ENCODE data around the gene GPATCH8. TPM values are rescaled to one million over a fixed set of nuclear protein-coding genes. Genes with fewer than 3 reads are reported as not detected.
A peak's percentile ranks its signal among the peaks of the same experiment; 100 is the strongest.

The GPATCH8 gene
- total and polyA plus RNA-seq, 7 experiments from 2014 or later: 40.2 to 88.5 (median 67.6) TPM

- no peaks in the 10 kb centered on the region for H3K36me3 Mint-ChIP-seq
- Histone ChIP-seq H3K27ac (ENCODE audit: low read depth, low read length) (no peak overlapping the region), H3K4me1 (ENCODE audit: control insufficient read depth in 2 of 2, insufficient read depth in 2 of 2, low read length in 2 of 2) (no peaks in the 10 kb centered on the region), H3K27me3 (ENCODE audit: control insufficient read depth in 2 of 2, insufficient read depth in 2 of 2, low read length in 2 of 2) (no peaks in the 10 kb centered on the region), H3K36me3 (ENCODE audit: control insufficient read depth in 2 of 3, insufficient read depth in 3 of 3, low read length in 3 of 3) (no peaks in the 10 kb centered on the region), H3K4me3 (ENCODE audit: low read length) (peak overlapping the region; percentile 62), H3K9me3 (ENCODE audit: control insufficient read depth in 2 of 3, low read length in 3 of 3) (no peaks in the 10 kb centered on the region)
- no peaks in the 10 kb centered on the region for H3K9me3 Mint-ChIP-seq
- intact Hi-C loops (cut with micrococcal nuclease): loop anchor here in 1 of 2 donors (1.0 kb wide), 3 partner anchors 9 to 22 kb away; partner anchors contain the start of gene GRN
- peak overlapping the region in 2 of 9 donors; percentile 49 to 71 for H3K27ac Mint-ChIP-seq
- DNase-seq: peak in 5 of 9 donors; percentile 10 to 39 (median 22)
- ChIA-PET CTCF (interaction anchor here (1.0 to 1.6 kb wide), 5 partner anchors 8 to 32 kb away, joined by 3 to 9 read pairs (median 4); partner anchors contain the start of gene GRN), POLR2A (interaction anchor here (1.0 kb wide), 1 partner anchor 10 kb away, joined by 3 read pairs; no protein-coding TSS in a partner anchor)
- peaks cover 6 to 13% (median 8%) of the 10 kb centered on the region in 7 donors for H3K4me1 Mint-ChIP-seq
- H3K4me3 Mint-ChIP-seq: peak overlapping the region; percentile 63 to 82 (median 75)
- peak; percentile 33 for ATAC-seq
- peaks cover 0 to 65% (median 25%) of the 10 kb centered on the region in 5 donors for H3K27me3 Mint-ChIP-seq
Measured at GRCh38 chr17:44362949-44363612, 140.1 kb downstream of the GPATCH8 start.

GRCh38 chr17:44362459-44362948 is 140.7 kb downstream of the GPATCH8 start:
- intact Hi-C loops (cut with micrococcal nuclease): no loop called here
- Histone ChIP-seq H3K9me3 (ENCODE audit: control insufficient read depth in 2 of 3, low read length in 3 of 3) (no peaks in the 10 kb centered on the region), H3K36me3 (ENCODE audit: control insufficient read depth in 2 of 3, insufficient read depth in 3 of 3, low read length in 3 of 3) (no peaks in the 10 kb centered on the region), H3K4me3 (ENCODE audit: low read length) (no peak overlapping the region), H3K27ac (ENCODE audit: low read depth, low read length) (no peak overlapping the region), H3K27me3 (ENCODE audit: control insufficient read depth in 2 of 2, insufficient read depth in 2 of 2, low read length in 2 of 2) (no peaks in the 10 kb centered on the region), H3K4me1 (ENCODE audit: control insufficient read depth in 2 of 2, insufficient read depth in 2 of 2, low read length in 2 of 2) (no peaks in the 10 kb centered on the region)
- DNase-seq (no peak), ATAC-seq (no peak)
- ChIA-PET POLR2A (interaction anchor here (0.9 kb wide), 1 partner anchor 176 kb away, joined by 4 read pairs; the partner anchor contains the start of gene TMUB2), CTCF (interaction anchor here (1.1 to 1.3 kb wide), 2 partner anchors 10 kb away, joined by 3 to 4 read pairs; no protein-coding TSS in a partner anchor)
- H3K27me3 Mint-ChIP-seq: peaks cover 0 to 65% (median 21%) of the 10 kb centered on the region in 5 donors
- H3K36me3 Mint-ChIP-seq: no peaks in the 10 kb centered on the region
- peaks cover 6 to 13% (median 8%) of the 10 kb centered on the region in 7 donors for H3K4me1 Mint-ChIP-seq
- no peak overlapping the region for H3K27ac Mint-ChIP-seq
- peak overlapping the region in 5 of 10 donors; percentile 33 to 80 (median 59) for H3K4me3 Mint-ChIP-seq
- H3K9me3 Mint-ChIP-seq: no peaks in the 10 kb centered on the region

DNA sequence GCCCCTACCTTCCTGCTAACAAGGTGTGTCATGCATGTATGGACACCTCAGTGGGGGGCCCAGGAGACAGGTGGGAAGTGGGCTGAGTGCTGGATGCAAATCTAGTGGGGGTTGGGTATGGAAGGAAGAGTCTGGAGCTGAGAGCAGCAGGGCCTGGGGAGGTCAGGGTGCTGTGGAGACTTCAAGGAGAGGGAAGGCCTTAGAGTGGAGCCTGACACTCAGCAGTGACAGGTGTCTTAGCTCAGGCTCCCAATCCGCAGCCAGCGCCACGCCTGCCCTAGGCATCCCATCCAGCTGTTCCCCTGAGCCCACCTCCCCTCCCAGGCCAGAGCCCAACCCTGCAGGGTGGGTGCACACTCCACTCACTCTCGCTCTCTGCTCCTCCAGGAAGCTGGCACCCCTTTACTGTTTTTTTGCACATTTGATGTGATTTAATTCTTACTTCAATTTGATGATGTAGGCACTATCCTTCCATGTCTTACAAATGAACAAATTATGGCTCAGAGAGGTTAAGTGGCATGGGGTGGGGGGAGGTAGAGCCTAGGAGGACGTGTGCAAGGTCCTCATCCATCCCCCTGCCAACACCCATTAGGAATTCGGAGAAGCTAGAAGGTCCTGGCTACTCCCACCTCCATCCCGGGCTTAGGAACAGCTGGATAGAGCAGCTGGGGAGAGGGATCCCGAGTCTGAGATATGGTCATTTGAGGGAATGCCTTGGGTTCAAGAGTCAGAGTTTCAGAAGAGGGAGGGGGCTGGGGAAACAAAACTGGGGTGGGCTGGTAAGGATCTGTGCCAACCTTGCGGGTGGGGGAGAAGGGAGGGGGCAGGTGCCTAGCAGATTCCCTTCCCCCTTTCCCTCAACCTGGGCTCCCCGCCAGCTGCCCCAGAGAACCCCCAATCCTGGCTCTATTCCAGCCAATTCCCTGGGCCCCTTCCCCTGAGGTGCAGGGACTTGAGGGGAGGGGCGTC is 141.6 kb downstream of the GPATCH8 start:
- H3K4me1 ChIP-seq (ENCODE audit: control insufficient read depth in 2 of 2, insufficient read depth in 2 of 2, low read length in 2 of 2): no peaks in the 10 kb centered on the region
- H3K9me3 Mint-ChIP-seq: no peaks in the 10 kb centered on the region
- peaks cover 0 to 58% (median 13%) of the 10 kb centered on the region in 5 donors for H3K27me3 Mint-ChIP-seq
- no peaks in the 10 kb centered on the region for H3K27me3 ChIP-seq (ENCODE audit: control insufficient read depth in 2 of 2, insufficient read depth in 2 of 2, low read length in 2 of 2)
- DNase-seq (no peak), ATAC-seq (no peak)
- no peaks in the 10 kb centered on the region for H3K36me3 ChIP-seq (ENCODE audit: control insufficient read depth in 2 of 3, insufficient read depth in 3 of 3, low read length in 3 of 3)
- CTCF ChIA-PET: interaction anchor here (0.5 kb wide), 1 partner anchor 17 kb away, joined by 3 read pairs; no protein-coding TSS in a partner anchor
- peak overlapping the region in 2 of 10 donors; percentile 1 to 80 for H3K4me3 Mint-ChIP-seq
- peaks cover 6 to 13% (median 8%) of the 10 kb centered on the region in 7 donors for H3K4me1 Mint-ChIP-seq
- peak overlapping the region in 1 of 9 donors; percentile 14 for H3K27ac Mint-ChIP-seq
- no peak overlapping the region for H3K4me3 ChIP-seq (ENCODE audit: low read length)
- H3K9me3 ChIP-seq (ENCODE audit: control insufficient read depth in 2 of 3, low read length in 3 of 3): no peaks in the 10 kb centered on the region
- intact Hi-C loops (cut with micrococcal nuclease): no loop called here
- no peak overlapping the region for H3K27ac ChIP-seq (ENCODE audit: low read depth, low read length)
- no peaks in the 10 kb centered on the region for H3K36me3 Mint-ChIP-seq
- POLR2A ChIA-PET: interaction anchor here (0.6 to 1.1 kb wide), 3 partner anchors 25 to 175 kb away, joined by 3 to 4 read pairs (median 3); partner anchors contain the start of gene TMUB2

GRCh38 chr17:44360826-44361225 is 142.4 kb downstream of the GPATCH8 start:
- POLR2A ChIA-PET: interaction anchor here (0.6 kb wide), 2 partner anchors 26 to 454 kb away, joined by 3 read pairs; no protein-coding TSS in a partner anchor
- intact Hi-C loops (cut with micrococcal nuclease): no loop called here
- Histone ChIP-seq H3K4me1 (ENCODE audit: control insufficient read depth in 2 of 2, insufficient read depth in 2 of 2, low read length in 2 of 2) (no peaks in the 10 kb centered on the region), H3K27me3 (ENCODE audit: control insufficient read depth in 2 of 2, insufficient read depth in 2 of 2, low read length in 2 of 2) (no peaks in the 10 kb centered on the region), H3K4me3 (ENCODE audit: low read length) (no peak overlapping the region), H3K9me3 (ENCODE audit: control insufficient read depth in 2 of 3, low read length in 3 of 3) (no peaks in the 10 kb centered on the region), H3K27ac (ENCODE audit: low read depth, low read length) (no peak overlapping the region), H3K36me3 (ENCODE audit: control insufficient read depth in 2 of 3, insufficient read depth in 3 of 3, low read length in 3 of 3) (no peaks in the 10 kb centered on the region)
- Mint-ChIP-seq H3K4me1 (peaks cover 6 to 13% (median 8%) of the 10 kb centered on the region in 7 donors), H3K4me3 (no peak overlapping the region), H3K36me3 (no peaks in the 10 kb centered on the region), H3K27ac (no peak overlapping the region), H3K27me3 (peaks cover 0 to 50% (median 12%) of the 10 kb centered on the region in 5 donors), H3K9me3 (no peaks in the 10 kb centered on the region)
- CTCF ChIA-PET: no interaction called here
- ATAC-seq (no peak), DNase-seq (no peak)

GRCh38 chr17:44360144-44360533 is 143.1 kb downstream of the GPATCH8 start:
- ATAC-seq (no peak), DNase-seq (no peak)
- no peaks in the 10 kb centered on the region for H3K9me3 ChIP-seq (ENCODE audit: control insufficient read depth in 2 of 3, low read length in 3 of 3)
- ChIA-PET CTCF (no interaction called here), POLR2A (no interaction called here)
- Mint-ChIP-seq H3K27me3 (peaks cover 0 to 48% (median 7%) of the 10 kb centered on the region in 5 donors), H3K4me1 (peaks cover 7 to 13% (median 9%) of the 10 kb centered on the region in 7 donors), H3K36me3 (no peaks in the 10 kb centered on the region), H3K27ac (no peak overlapping the region), H3K9me3 (no peaks in the 10 kb centered on the region), H3K4me3 (no peak overlapping the region)
- H3K27me3 ChIP-seq (ENCODE audit: control insufficient read depth in 2 of 2, insufficient read depth in 2 of 2, low read length in 2 of 2): no peaks in the 10 kb centered on the region
- H3K36me3 ChIP-seq (ENCODE audit: control insufficient read depth in 2 of 3, insufficient read depth in 3 of 3, low read length in 3 of 3): no peaks in the 10 kb centered on the region
- no peak overlapping the region for H3K4me3 ChIP-seq (ENCODE audit: low read length)
- H3K27ac ChIP-seq (ENCODE audit: low read depth, low read length): no peak overlapping the region
- H3K4me1 ChIP-seq (ENCODE audit: control insufficient read depth in 2 of 2, insufficient read depth in 2 of 2, low read length in 2 of 2): no peaks in the 10 kb centered on the region
- intact Hi-C loops (cut with micrococcal nuclease): no loop called here

DNA sequence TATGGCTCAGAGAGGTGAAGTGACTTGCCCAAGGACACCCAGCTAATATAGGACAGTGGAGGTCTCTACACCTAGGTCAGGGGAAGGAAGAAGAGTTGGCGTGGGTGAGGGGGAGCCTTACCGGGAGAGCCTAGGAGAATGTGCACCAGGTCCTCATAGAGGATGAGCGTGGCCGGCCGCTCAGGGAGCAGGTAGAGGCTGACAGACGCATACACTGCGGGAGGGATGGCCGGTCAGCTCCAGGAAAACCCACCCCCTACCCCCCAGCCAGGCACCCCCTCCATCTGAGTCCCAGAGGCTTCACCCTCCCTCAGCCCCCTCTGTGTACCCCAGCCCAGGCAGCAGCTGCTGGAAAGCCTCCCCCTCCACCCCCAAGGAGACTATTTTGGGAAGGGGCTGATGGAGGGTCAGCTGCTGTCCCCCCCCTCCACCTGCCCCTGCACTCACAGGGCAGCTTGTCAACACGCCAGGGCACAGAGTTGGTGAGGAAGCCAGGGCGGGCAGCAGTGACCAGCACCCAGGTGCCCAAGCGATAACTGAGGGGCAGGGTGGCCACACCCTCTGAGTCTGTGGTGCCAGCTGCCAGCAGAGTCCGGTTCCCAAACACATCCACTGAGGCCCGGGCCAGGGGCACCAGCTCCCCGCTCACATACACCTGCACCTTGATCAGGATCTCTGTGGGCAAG is 143.6 kb downstream of the GPATCH8 start:
- Mint-ChIP-seq H3K27ac (no peak overlapping the region), H3K36me3 (no peaks in the 10 kb centered on the region), H3K27me3 (peaks cover 0 to 44% (median 1%) of the 10 kb centered on the region in 5 donors), H3K9me3 (no peaks in the 10 kb centered on the region), H3K4me1 (peaks cover 7 to 13% (median 8%) of the 10 kb centered on the region in 7 donors), H3K4me3 (no peak overlapping the region)
- POLR2A ChIA-PET: no interaction called here
- H3K36me3 ChIP-seq (ENCODE audit: control insufficient read depth in 2 of 3, insufficient read depth in 3 of 3, low read length in 3 of 3): no peaks in the 10 kb centered on the region
- no peaks in the 10 kb centered on the region for H3K4me1 ChIP-seq (ENCODE audit: control insufficient read depth in 2 of 2, insufficient read depth in 2 of 2, low read length in 2 of 2)
- no peaks in the 10 kb centered on the region for H3K27me3 ChIP-seq (ENCODE audit: control insufficient read depth in 2 of 2, insufficient read depth in 2 of 2, low read length in 2 of 2)
- DNase-seq: no peak
- no peaks in the 10 kb centered on the region for H3K9me3 ChIP-seq (ENCODE audit: control insufficient read depth in 2 of 3, low read length in 3 of 3)
- no peak overlapping the region for H3K27ac ChIP-seq (ENCODE audit: low read depth, low read length)
- intact Hi-C loops (cut with micrococcal nuclease): no loop called here
- ATAC-seq: no peak
- H3K4me3 ChIP-seq (ENCODE audit: low read length): no peak overlapping the region
- CTCF ChIA-PET: no interaction called here
